Osteocyte (in vitro differentiated cells): Measurements from ENCODE around the gene SPRR1A. TPM values are rescaled to one million over a fixed set of nuclear protein-coding genes. Genes with fewer than 3 reads are reported as not detected.

Experiments used
- DNase-seq: peaks from one replicate; pipeline ENCODE4 v3.0.0; 2021; ENCODE audit warnings: mixed read lengths; ENCODE audit not compliant: unreplicated experiment; ENCODE audit errors: extremely low spot score
- H3K27ac Mint-ChIP-seq: one replicate; pipeline ENCODE4 v1.8.0; 2021; ENCODE audit warnings: mild to moderate bottlenecking, mixed read lengths; ENCODE audit not compliant: unreplicated experiment
- H3K27me3 Mint-ChIP-seq: one replicate; pipeline ENCODE4 v1.8.0; 2021; ENCODE audit warnings: mixed read lengths; ENCODE audit not compliant: unreplicated experiment
- H3K36me3 Mint-ChIP-seq: one replicate; pipeline ENCODE4 v1.8.0; 2021; ENCODE audit warnings: mixed read lengths; ENCODE audit not compliant: unreplicated experiment
- H3K4me1 Mint-ChIP-seq: one replicate; pipeline ENCODE4 v1.8.0; 2021; ENCODE audit warnings: mixed read lengths; ENCODE audit not compliant: unreplicated experiment
- H3K4me3 Mint-ChIP-seq: one replicate; pipeline ENCODE4 v1.8.0; 2021; ENCODE audit warnings: mild to moderate bottlenecking, moderate library complexity, mixed read lengths; ENCODE audit not compliant: unreplicated experiment
- H3K9me3 Mint-ChIP-seq: one replicate; pipeline ENCODE4 v1.8.0; 2021; ENCODE audit warnings: mixed read lengths; ENCODE audit not compliant: unreplicated experiment
- CTCF ChIP-seq: fragments of 200-600 bp; sonication (generic); IDR thresholded peaks from 2 replicates; pipeline ENCODE4 v1.5.0; 2021; ENCODE audit warnings: antibody characterized with exemption, mild to moderate bottlenecking, moderate library complexity
- total RNA-seq: library from RNA; stranded (reverse); gene quantifications from 2 replicates; pipeline ENCODE4 v1.2.1, GENCODE V29; 2021

The SPRR1A gene
- total RNA-seq, 1 donor from 2014 or later: not detected

GRCh38 chr1:152959273-152959672 is 24.6 kb upstream of the SPRR1A start:
- Mint-ChIP-seq H3K9me3 (peaks cover 8% of the 10 kb centered on the region), H3K27ac (no peak overlapping the region), H3K36me3 (no peaks in the 10 kb centered on the region), H3K4me3 (no peak overlapping the region), H3K27me3 (no peaks in the 10 kb centered on the region), H3K4me1 (no peaks in the 10 kb centered on the region)
- no peak for TF ChIP-seq CTCF
- no peak for DNase-seq

GRCh38 chr1:152959801-152960451 is 24.0 kb upstream of the SPRR1A start:
- Mint-ChIP-seq H3K4me1 (no peaks in the 10 kb centered on the region), H3K27me3 (no peaks in the 10 kb centered on the region), H3K9me3 (peaks cover 8% of the 10 kb centered on the region), H3K36me3 (no peaks in the 10 kb centered on the region), H3K27ac (no peak overlapping the region), H3K4me3 (no peak overlapping the region)
- no peak for TF ChIP-seq CTCF
- peak; percentile 76 for DNase-seq

- Mint-ChIP-seq H3K27me3 (no peaks in the 10 kb centered on the region), H3K9me3 (peaks cover 8% of the 10 kb centered on the region), H3K4me3 (no peak overlapping the region), H3K27ac (no peak overlapping the region), H3K36me3 (no peaks in the 10 kb centered on the region), H3K4me1 (no peaks in the 10 kb centered on the region)
- TF ChIP-seq CTCF: no peak
- DNase-seq: peak; percentile 80
These were observed 23.3 kb upstream of the SPRR1A start for GRCh38 chr1:152960452-152961044.

- Mint-ChIP-seq H3K4me3 (no peak overlapping the region), H3K9me3 (peaks cover 8% of the 10 kb centered on the region)
These were observed 22.5 kb upstream of the SPRR1A start for GRCh38 chr1:152961226-152961891.

More at GRCh38 chr1:152961226-152961891, 22.5 kb upstream of the SPRR1A start:
- H3K4me1 Mint-ChIP-seq: no peaks in the 10 kb centered on the region
- no peak overlapping the region for H3K27ac Mint-ChIP-seq
- no peaks in the 10 kb centered on the region for H3K27me3 Mint-ChIP-seq
- TF ChIP-seq CTCF: no peak
- H3K36me3 Mint-ChIP-seq: no peaks in the 10 kb centered on the region
- peak; percentile 56 for DNase-seq
